ACC112 (cell line): Measurements from ENCODE around the gene PRR4.

ENCODE experiments used
- H2AFZ ChIP-seq: fragments of 200-600 bp; sonication (generic); one replicate; pipeline ENCODE4 v1.6.0; 2017; ENCODE audit warnings: antibody characterized with exemption, low read length; ENCODE audit not compliant: unreplicated experiment
- H3K27ac ChIP-seq: fragments of 200-600 bp; sonication (generic); 2 replicates; pipeline ENCODE4 v1.5.1; 2014; ENCODE audit warnings: low read depth, mild to moderate bottlenecking, antibody characterized with exemption, low read length, moderate library complexity
- H3K27me3 ChIP-seq: fragments of 200-600 bp; sonication (generic); 2 replicates; pipeline ENCODE4 v1.6.1; 2014; ENCODE audit warnings: mild to moderate bottlenecking, antibody characterized with exemption, low read length, moderate library complexity, mixed read lengths; ENCODE audit not compliant: insufficient read depth
- H3K36me3 ChIP-seq: fragments of 200-600 bp; sonication (generic); 2 replicates; pipeline ENCODE4 v1.6.1; 2016; ENCODE audit warnings: mild to moderate bottlenecking, antibody characterized with exemption, low read length, moderate library complexity, mixed read lengths; ENCODE audit not compliant: insufficient read depth
- H3K4me1 ChIP-seq: fragments of 200-600 bp; sonication (generic); one replicate; pipeline ENCODE4 v1.6.1; 2016; ENCODE audit warnings: low read length, mixed read lengths; ENCODE audit not compliant: insufficient read depth, unreplicated experiment, control insufficient read depth
- H3K4me3 ChIP-seq: fragments of 200-600 bp; sonication (generic); 2 replicates; pipeline ENCODE4 v1.5.1; 2014; ENCODE audit warnings: mild to moderate bottlenecking, low read depth, low read length
- H3K79me2 ChIP-seq: fragments of 200-600 bp; sonication (generic); one replicate; pipeline ENCODE4 v1.6.0; 2016; ENCODE audit warnings: low read length; ENCODE audit not compliant: control insufficient read depth, unreplicated experiment, insufficient read depth

Gene PRR4

DNA sequence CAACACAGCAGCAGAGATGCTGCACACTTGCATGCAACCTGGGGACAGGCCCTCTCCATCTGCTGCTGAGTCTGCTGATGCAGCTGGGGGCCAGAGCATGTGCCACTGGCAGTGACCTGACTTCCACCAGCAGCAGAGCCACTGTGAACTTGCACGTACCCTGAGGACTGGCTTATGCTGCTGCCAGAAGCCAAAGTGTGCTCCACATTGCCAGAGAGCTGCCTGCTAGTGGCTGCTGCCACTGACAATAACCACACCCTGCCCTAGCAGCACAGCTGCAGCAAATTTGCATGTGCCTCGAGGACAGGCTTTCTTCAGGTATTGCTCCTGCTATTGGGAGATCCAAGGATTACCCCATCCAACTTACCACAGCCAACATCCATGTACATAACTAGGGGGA, 4.5 kb upstream of the PRR4 start:
- Histone ChIP-seq H3K4me3 (no peak overlapping the region), H3K27ac (no peak overlapping the region), H3K27me3 (no peaks in the 10 kb centered on the region)

DNA sequence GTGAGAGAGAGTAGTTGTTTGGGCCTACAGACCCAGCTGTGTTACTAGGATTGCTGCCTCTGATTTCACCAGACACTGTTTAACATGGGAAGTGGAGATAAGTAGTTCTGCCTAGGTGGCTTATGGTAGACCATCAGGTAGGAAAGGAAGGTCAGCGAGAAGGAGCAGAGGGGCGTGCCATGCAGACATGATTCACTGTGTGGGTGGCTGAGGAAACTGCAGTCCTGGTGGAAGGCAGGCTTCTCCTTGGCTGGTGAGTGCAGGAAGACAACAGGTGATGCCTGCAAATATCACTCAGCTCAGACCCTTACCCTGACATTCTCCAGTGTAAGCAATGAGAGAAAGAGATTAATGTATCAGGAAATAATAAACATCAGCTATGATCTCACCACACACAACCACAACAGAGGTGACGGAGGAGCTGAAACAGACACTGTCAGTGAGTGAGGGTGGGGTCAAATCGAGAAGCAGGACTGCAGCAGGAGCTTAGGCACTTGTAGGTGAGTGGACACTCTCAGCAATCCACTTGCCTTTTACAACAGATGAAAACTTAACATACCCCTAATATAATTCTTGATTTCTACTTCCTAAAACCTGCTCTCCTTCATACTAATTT, 2.1 kb upstream of the PRR4 start:
- Histone ChIP-seq H3K27me3 (no peaks in the 10 kb centered on the region), H3K4me1 (no peaks in the 10 kb centered on the region), H3K27ac (no peak overlapping the region), H3K4me3 (no peak overlapping the region), H3K79me2 (no peaks in the 10 kb centered on the region), H3K36me3 (no peaks in the 10 kb centered on the region), H2AFZ (no peak overlapping the region)

More for the DNA sequence above, 4.5 kb upstream of the PRR4 start:
- Histone ChIP-seq H2AFZ (no peak overlapping the region), H3K4me1 (no peaks in the 10 kb centered on the region), H3K36me3 (peaks cover 5% of the 10 kb centered on the region; the same call in 1 of the 2 replicates), H3K79me2 (no peaks in the 10 kb centered on the region)

- H3K36me3 ChIP-seq: no peaks in the 10 kb centered on the region
- H2AFZ ChIP-seq: no peak overlapping the region
- no peak overlapping the region for H3K4me3 ChIP-seq
- no peaks in the 10 kb centered on the region for H3K27me3 ChIP-seq
- no peaks in the 10 kb centered on the region for H3K79me2 ChIP-seq
- no peaks in the 10 kb centered on the region for H3K4me1 ChIP-seq
- H3K27ac ChIP-seq: no peak overlapping the region
Measured at GRCh38 chr12:10847744-10848143, 1.5 kb downstream of the PRR4 start.

DNA sequence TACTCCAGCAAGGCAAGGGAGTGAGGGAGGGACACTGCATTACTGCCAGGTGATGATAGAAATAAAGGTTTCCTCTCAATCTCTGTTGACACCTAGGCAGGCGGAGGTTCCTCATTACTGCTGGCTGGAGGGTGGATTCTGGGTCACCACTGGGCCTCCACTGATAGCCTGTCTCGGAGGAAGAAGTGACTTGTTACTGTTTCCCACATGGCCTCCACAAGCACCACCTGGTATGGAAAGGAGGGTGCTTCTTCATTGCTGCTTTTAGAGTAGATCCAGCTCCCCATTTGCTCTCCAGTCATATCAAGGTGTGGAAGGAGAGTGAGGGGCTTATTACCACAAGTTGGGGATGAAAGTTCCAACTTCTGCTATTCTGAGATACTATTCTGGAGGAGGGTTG, 6.4 kb downstream of the PRR4 start:
- no peaks in the 10 kb centered on the region for H3K36me3 ChIP-seq
- no peaks in the 10 kb centered on the region for H3K27me3 ChIP-seq
- H2AFZ ChIP-seq: no peak overlapping the region
- H3K4me3 ChIP-seq: no peak overlapping the region
- no peaks in the 10 kb centered on the region for H3K79me2 ChIP-seq
- no peak overlapping the region for H3K27ac ChIP-seq
- no peaks in the 10 kb centered on the region for H3K4me1 ChIP-seq

DNA sequence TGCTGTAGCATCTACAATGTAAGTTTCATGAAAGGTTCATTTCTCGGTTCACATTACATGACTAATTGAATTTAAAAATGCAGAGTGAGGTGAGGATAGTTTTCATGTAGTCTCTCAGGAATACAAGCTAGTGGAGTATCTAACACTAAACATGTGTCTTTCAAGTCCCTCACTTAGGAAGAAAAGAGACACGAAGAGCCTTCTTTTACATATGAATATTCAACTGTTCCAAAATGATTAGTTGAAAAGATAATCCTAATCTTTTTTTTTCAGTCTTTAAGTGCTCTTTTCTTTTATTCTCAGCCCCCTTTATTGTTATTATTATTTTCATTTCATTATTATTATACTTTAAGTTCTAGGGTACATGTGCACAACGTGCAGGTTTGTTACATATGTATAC, 10.8 kb downstream of the PRR4 start:
- Histone ChIP-seq H3K36me3 (no peaks in the 10 kb centered on the region), H3K27me3 (no peaks in the 10 kb centered on the region), H3K27ac (no peak overlapping the region), H3K4me1 (no peaks in the 10 kb centered on the region), H3K79me2 (no peaks in the 10 kb centered on the region), H3K4me3 (no peak overlapping the region), H2AFZ (no peak overlapping the region)

- H3K4me3 ChIP-seq: no peak overlapping the region
- no peaks in the 10 kb centered on the region for H3K4me1 ChIP-seq
- no peaks in the 10 kb centered on the region for H3K36me3 ChIP-seq
- no peaks in the 10 kb centered on the region for H3K27me3 ChIP-seq
- no peak overlapping the region for H2AFZ ChIP-seq
- H3K79me2 ChIP-seq: no peaks in the 10 kb centered on the region
- H3K27ac ChIP-seq: no peak overlapping the region
Measured at GRCh38 chr12:10829994-10830393, 19.3 kb downstream of the PRR4 start.

- Histone ChIP-seq H3K27ac (no peak within 1 kb of the TSS), H3K4me1 (no peaks in the 10 kb centered on the region), H2AFZ (no peak within 1 kb of the TSS), H3K27me3 (no peaks in the 10 kb centered on the region), H3K4me3 (no peak within 1 kb of the TSS), H3K79me2 (no peaks in the 10 kb centered on the region), H3K36me3 (no peaks in the 10 kb centered on the region)
Measured at GRCh38 chr12:10826258-10826657, 23.0 kb downstream of the PRR4 start, which contains the start of gene TAS2R10. Gene TAS2R10 (minus strand): TSS chr12:10826358. CDS start chr12:10826269, 89 bp downstream.

GRCh38 chr12:10824957-10825356, 24.3 kb downstream of the PRR4 start:
- H3K27ac ChIP-seq: no peak overlapping the region
- H3K27me3 ChIP-seq: no peaks in the 10 kb centered on the region
- no peak overlapping the region for H2AFZ ChIP-seq
- H3K36me3 ChIP-seq: no peaks in the 10 kb centered on the region
- no peaks in the 10 kb centered on the region for H3K4me1 ChIP-seq
- H3K79me2 ChIP-seq: no peaks in the 10 kb centered on the region
- no peak overlapping the region for H3K4me3 ChIP-seq

DNA sequence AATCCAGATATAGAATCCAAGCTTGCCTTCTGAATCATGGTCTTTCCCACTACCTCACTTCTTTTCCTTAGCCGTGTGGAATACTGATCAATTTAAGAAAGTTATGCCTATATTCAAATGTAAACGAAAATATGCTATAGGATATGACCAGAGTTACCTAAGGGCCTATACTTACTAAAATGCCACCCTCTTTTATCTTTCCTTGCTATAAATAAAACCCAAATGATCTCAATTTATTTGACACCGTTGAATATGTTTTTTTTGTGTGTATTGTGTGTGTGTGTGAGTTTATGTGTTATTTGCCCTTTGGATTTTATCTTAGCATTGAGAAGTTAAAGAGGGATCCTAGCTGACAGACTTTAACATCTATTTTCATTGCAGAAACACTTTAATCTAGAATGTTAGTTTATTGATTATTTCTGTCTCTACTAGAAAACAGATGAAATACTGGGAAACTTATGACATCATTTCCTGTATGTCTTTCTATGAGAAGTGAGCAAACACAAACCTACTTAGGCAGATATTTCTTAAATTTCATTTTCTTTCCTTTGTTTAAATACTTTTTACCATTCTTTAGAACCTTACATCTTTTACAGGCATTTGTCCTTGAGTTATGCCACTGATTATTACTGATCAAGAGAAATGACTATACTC, 37.3 kb downstream of the PRR4 start:
- no peak overlapping the region for H3K27ac ChIP-seq
- no peaks in the 10 kb centered on the region for H3K36me3 ChIP-seq
- no peak overlapping the region for H3K4me3 ChIP-seq
- H2AFZ ChIP-seq: no peak overlapping the region
- peaks cover 20% of the 10 kb centered on the region for H3K27me3 ChIP-seq
- no peaks in the 10 kb centered on the region for H3K4me1 ChIP-seq
- no peaks in the 10 kb centered on the region for H3K79me2 ChIP-seq

- no peak within 1 kb of the TSS for H3K4me3 ChIP-seq
- H3K27me3 ChIP-seq: peaks cover 20% of the 10 kb centered on the region
- H2AFZ ChIP-seq: no peak within 1 kb of the TSS
- no peaks in the 10 kb centered on the region for H3K79me2 ChIP-seq
- no peaks in the 10 kb centered on the region for H3K4me1 ChIP-seq
- no peak within 1 kb of the TSS for H3K27ac ChIP-seq
- no peaks in the 10 kb centered on the region for H3K36me3 ChIP-seq
Measured at GRCh38 chr12:10810068-10810467, 39.2 kb downstream of the PRR4 start, which contains the start of gene TAS2R9. Gene TAS2R9 (minus strand): TSS chr12:10810168. CDS start chr12:10810075, 93 bp downstream.

DNA sequence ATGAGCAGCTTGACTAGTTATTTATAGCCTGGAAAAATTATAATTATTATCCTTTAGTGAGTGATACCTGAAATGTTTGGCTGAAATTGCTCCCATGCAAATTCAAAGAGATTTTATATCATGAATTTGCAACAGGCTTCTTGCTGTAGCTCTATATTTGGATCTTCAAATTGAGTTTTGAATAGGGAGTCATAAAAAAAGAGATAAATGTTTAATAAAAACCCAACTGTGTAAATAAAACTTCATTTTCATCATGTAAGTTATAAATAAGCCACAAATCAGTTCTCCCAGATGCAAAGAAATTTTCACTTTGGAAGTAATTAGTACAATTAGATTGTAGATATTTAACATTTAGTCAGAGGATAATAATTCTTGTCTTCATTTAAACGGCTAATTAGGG, 42.1 kb downstream of the PRR4 start, which contains the start of gene TAS2R8:
TAS2R8 (minus strand) TSS at position 101 of the 400 bp plus-strand sequence. CDS start 306 bp downstream, outside the sequence.
- H3K79me2 ChIP-seq: no peaks in the 10 kb centered on the region
- H3K4me1 ChIP-seq: no peaks in the 10 kb centered on the region
- H2AFZ ChIP-seq: no peak within 1 kb of the TSS
- H3K36me3 ChIP-seq: no peaks in the 10 kb centered on the region
- no peak within 1 kb of the TSS for H3K27ac ChIP-seq
- H3K27me3 ChIP-seq: peaks cover 41% of the 10 kb centered on the region
- no peak within 1 kb of the TSS for H3K4me3 ChIP-seq
